Naive B cell (primary cell): ENCODE results near the gene SOBP. TPM values are rescaled to one million over a fixed set of nuclear protein-coding genes. Genes with fewer than 3 reads are reported as not detected.

Experiments used
- ATAC-seq, 2 donors: fragments of 150-1000 bp; cut with Tn5 transposase; 2 replicates each; pipeline ENCODE4 v1.10.0; 2021; ENCODE audit warnings: low read depth in 2 of 2, mild to moderate bottlenecking in 2 of 2, moderate library complexity in 2 of 2
- DNase-seq: peaks from one replicate; pipeline ENCODE4 v3.0.0; 2022
- H3K27ac Mint-ChIP-seq, 6 donors: one replicate each; pipeline ENCODE4 v1.8.0; 2020 to 2022; ENCODE audit warnings: mild to moderate bottlenecking in 6 of 6, mixed read lengths in 6 of 6, moderate library complexity in 5 of 6, inconsistent platforms in 2 of 6
- H3K27me3 Mint-ChIP-seq, 3 donors: one replicate each; pipeline ENCODE4 v1.8.0; 2021 to 2022; ENCODE audit warnings: mixed read lengths in 3 of 3, mild to moderate bottlenecking in 1 of 3
- H3K36me3 Mint-ChIP-seq, 2 donors: one replicate each; pipeline ENCODE4 v1.8.0; 2020 to 2022; ENCODE audit warnings: mixed read lengths in 2 of 2, inconsistent platforms in 1 of 2, mild to moderate bottlenecking in 1 of 2
- H3K4me1 Mint-ChIP-seq, 3 donors: one replicate each; pipeline ENCODE4 v1.8.0; 2020 to 2022; ENCODE audit warnings: mixed read lengths in 3 of 3, inconsistent platforms in 1 of 3, mild to moderate bottlenecking in 1 of 3, moderate library complexity in 1 of 3
- H3K4me3 Mint-ChIP-seq, 8 donors: one replicate each; pipeline ENCODE4 v1.8.0; 2020 to 2022; ENCODE audit warnings: mild to moderate bottlenecking in 8 of 8, mixed read lengths in 8 of 8, moderate library complexity in 8 of 8, inconsistent platforms in 2 of 8
- H3K9me3 Mint-ChIP-seq, 7 donors: one replicate each; pipeline ENCODE4 v1.8.0; 2020 to 2022; ENCODE audit warnings: mixed read lengths in 7 of 7, mild to moderate bottlenecking in 5 of 7, inconsistent platforms in 2 of 7, moderate library complexity in 1 of 7
- polyA plus RNA-seq, 6 donors: library from polyadenylated mRNA; unstranded; fragments of 300-500 nt; fragmentation: Illumina TruSeq; gene quantifications; one replicate each; pipeline ENCODE4 v1.2.3, GENCODE V29; 2021; ENCODE audit warnings: low read depth in 6 of 6

Gene SOBP
- polyA plus RNA-seq, 6 donors from 2014 or later: 1.7 to 4.3 (median 2.3) TPM

GRCh38 chr6:107491760-107492660 is 2.1 kb downstream of the SOBP start:
- H3K9me3 Mint-ChIP-seq: no peaks in the 10 kb centered on the region
- H3K27ac Mint-ChIP-seq: peak overlapping the region in 2 of 6 donors; percentile 42 to 54
- H3K36me3 Mint-ChIP-seq: peaks cover 0 to 8% of the 10 kb centered on the region in 2 donors
- H3K4me1 Mint-ChIP-seq: peaks cover 24 to 30% (median 28%) of the 10 kb centered on the region in 3 donors
- peak overlapping the region in 7 of 8 donors; percentile 89 to 96 (median 95) for H3K4me3 Mint-ChIP-seq
- ATAC-seq (no peak), DNase-seq (no peak)
- H3K27me3 Mint-ChIP-seq: peaks cover 26 to 40% (median 31%) of the 10 kb centered on the region in 3 donors

DNA sequence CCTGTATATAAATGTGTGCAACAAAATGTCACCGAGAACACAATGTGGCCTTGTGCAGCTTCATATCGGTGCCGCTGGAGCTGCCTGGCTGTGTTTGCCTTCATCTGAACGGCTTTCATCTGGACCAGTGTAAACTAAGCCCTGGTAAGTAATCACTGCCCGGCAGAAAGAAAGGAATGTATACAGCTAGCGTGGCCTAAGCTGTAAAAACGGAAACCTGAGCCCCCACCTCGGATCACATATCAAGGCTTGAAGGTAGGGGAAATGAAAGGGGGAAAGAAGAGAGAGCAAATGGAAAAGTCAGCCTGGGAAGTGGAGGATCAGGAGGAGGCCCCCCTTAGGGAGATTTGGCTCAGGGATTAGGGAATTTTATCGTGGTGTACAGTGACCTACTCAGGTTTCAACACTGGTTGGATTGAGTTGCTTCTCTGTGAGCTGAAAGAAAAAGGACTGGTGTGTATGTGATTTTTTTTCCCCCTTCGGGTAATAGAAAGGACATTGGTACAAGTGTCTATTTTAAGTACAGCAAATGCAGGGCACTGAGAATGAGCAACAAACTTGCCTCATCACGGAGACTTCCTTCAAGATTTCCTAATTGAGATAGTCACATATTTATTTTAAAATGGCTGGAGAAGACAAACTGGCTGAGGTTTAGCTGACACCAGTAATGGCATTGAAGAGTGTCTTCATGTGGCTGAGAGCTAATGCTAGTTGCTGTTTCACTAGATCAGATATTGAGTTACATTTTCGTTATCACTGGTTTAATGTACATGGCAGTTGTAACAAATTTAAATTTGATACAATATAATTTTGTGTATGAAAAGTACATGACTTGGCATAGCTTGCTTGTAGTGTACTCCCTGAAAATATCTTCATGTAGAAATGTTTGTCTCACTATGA is 3.5 kb downstream of the SOBP start:
- Mint-ChIP-seq H3K4me1 (peaks cover 17 to 23% (median 21%) of the 10 kb centered on the region in 3 donors), H3K27me3 (peaks cover 18 to 29% (median 21%) of the 10 kb centered on the region in 3 donors), H3K4me3 (no peak overlapping the region), H3K36me3 (peaks cover 0 to 8% of the 10 kb centered on the region in 2 donors), H3K9me3 (no peaks in the 10 kb centered on the region), H3K27ac (no peak overlapping the region)
- ATAC-seq: no peak
- no peak for DNase-seq

GRCh38 chr6:107495196-107495643 is 5.3 kb downstream of the SOBP start:
- H3K9me3 Mint-ChIP-seq: no peaks in the 10 kb centered on the region
- H3K36me3 Mint-ChIP-seq: no peaks in the 10 kb centered on the region
- ATAC-seq (no peak), DNase-seq (no peak)
- no peak overlapping the region for H3K4me3 Mint-ChIP-seq
- peaks cover 8 to 16% (median 13%) of the 10 kb centered on the region in 3 donors for H3K4me1 Mint-ChIP-seq
- peaks cover 16 to 35% (median 22%) of the 10 kb centered on the region in 3 donors for H3K27me3 Mint-ChIP-seq
- no peak overlapping the region for H3K27ac Mint-ChIP-seq

DNA sequence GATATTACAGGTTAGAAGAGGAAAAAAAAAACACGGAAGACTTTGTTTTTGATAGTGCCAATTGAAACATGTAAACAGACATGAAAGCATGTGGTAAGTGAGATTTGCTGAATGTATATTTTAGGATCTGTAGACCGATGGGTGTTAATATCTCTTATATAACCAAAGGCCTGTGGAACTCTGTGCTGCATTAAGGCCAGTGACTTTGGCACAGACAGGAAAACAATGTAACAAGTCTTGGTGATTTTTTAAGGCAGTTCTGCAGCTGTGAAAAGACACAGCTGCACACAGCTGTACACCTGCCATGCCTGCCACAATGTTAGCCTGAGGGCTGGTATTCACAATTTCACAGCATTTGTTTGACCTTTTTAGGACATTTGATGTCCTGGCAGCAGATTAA is 6.1 kb downstream of the SOBP start:
- no peak for DNase-seq
- no peaks in the 10 kb centered on the region for H3K36me3 Mint-ChIP-seq
- H3K27me3 Mint-ChIP-seq: peaks cover 16 to 35% (median 21%) of the 10 kb centered on the region in 3 donors
- H3K27ac Mint-ChIP-seq: no peak overlapping the region
- peaks cover 8 to 16% (median 10%) of the 10 kb centered on the region in 3 donors for H3K4me1 Mint-ChIP-seq
- no peak for ATAC-seq
- H3K9me3 Mint-ChIP-seq: no peaks in the 10 kb centered on the region
- H3K4me3 Mint-ChIP-seq: no peak overlapping the region

DNA sequence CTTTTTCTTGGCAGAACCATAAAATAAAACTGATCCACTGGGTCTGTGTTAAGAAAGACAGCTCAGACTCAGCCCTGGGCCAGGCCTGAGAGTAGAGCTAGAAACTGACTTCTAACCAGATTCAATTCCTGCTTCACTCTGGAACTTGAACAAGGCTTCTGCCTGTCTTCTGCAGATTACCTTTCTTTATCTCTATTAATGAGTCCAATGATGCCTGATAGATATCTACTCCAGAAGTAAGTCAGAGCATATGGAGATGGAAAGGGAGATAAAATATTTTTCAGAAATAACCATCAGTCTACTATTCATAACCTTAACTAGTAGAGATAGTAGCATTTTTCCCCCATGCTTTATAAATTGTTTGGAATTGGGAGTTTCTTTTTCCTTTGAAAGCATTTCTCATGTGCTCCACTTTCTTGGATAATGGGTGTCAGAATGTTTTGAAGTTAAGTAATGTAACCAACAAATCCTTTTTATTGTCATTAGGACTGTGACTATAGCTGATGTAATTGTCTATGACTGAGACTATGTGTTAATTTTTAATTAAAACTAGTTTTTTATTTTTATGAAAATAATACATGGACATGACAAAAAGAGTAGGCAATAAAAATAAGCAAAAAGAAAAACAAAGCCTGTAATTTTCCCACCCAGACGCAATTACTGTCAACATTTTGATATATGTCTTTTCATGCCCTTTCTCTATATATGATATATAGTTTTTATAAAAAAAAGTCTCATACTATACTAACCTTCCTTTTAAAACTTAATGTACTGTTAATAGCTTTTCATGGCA is 7.2 kb downstream of the SOBP start:
- Mint-ChIP-seq H3K4me3 (no peak overlapping the region), H3K36me3 (no peaks in the 10 kb centered on the region), H3K27ac (no peak overlapping the region), H3K4me1 (peaks cover 0 to 6% (median 3%) of the 10 kb centered on the region in 3 donors), H3K9me3 (no peaks in the 10 kb centered on the region), H3K27me3 (peaks cover 16 to 37% (median 31%) of the 10 kb centered on the region in 3 donors)
- ATAC-seq (no peak), DNase-seq (no peak)

- DNase-seq (no peak), ATAC-seq (no peak)
- Mint-ChIP-seq H3K9me3 (no peaks in the 10 kb centered on the region), H3K4me3 (no peak overlapping the region), H3K27ac (no peak overlapping the region), H3K27me3 (peaks cover 0 to 18% (median 14%) of the 10 kb centered on the region in 3 donors), H3K36me3 (peaks cover 0 to 5% of the 10 kb centered on the region in 2 donors), H3K4me1 (no peaks in the 10 kb centered on the region)
Observed at GRCh38 chr6:107504270-107505026, 14.5 kb downstream of the SOBP start.

GRCh38 chr6:107506145-107506544 is 16.2 kb downstream of the SOBP start:
- peaks cover 0 to 5% of the 10 kb centered on the region in 2 donors for H3K36me3 Mint-ChIP-seq
- no peak overlapping the region for H3K4me3 Mint-ChIP-seq
- H3K27me3 Mint-ChIP-seq: peaks cover 0 to 14% (median 8%) of the 10 kb centered on the region in 3 donors
- H3K9me3 Mint-ChIP-seq: peaks cover 0 to 2% (median 0%) of the 10 kb centered on the region in 7 donors
- no peaks in the 10 kb centered on the region for H3K4me1 Mint-ChIP-seq
- H3K27ac Mint-ChIP-seq: no peak overlapping the region
- DNase-seq (no peak), ATAC-seq (no peak)

DNA sequence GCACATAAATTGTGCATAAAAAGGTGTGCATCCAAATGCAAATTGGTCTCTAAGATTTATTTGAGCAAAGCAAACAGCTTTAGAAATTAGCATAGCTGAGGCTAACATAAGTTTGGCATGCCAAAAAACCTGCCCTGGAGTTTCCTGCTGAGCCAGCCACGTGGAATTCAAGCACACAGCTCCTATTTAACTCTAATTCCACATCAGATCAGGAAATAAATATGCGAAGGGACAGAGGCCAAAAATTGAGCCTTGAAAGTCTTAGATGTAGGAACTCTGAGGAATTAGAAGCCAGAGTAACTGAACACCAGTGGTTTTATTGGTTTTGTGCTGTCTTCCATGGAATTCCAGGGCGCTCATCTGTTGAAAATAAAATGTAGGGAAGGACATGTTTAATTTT is 19.6 kb downstream of the SOBP start:
- peaks cover 0 to 7% (median 0%) of the 10 kb centered on the region in 7 donors for H3K9me3 Mint-ChIP-seq
- H3K27ac Mint-ChIP-seq: no peak overlapping the region
- ATAC-seq: no peak
- peaks cover 0 to 13% (median 0%) of the 10 kb centered on the region in 3 donors for H3K27me3 Mint-ChIP-seq
- H3K36me3 Mint-ChIP-seq: peaks cover 8 to 10% of the 10 kb centered on the region in 2 donors
- H3K4me1 Mint-ChIP-seq: no peaks in the 10 kb centered on the region
- H3K4me3 Mint-ChIP-seq: no peak overlapping the region
- DNase-seq: no peak

GRCh38 chr6:107510108-107510507 is 20.2 kb downstream of the SOBP start:
- Mint-ChIP-seq H3K4me3 (no peak overlapping the region), H3K4me1 (no peaks in the 10 kb centered on the region), H3K27me3 (peaks cover 0 to 13% (median 0%) of the 10 kb centered on the region in 3 donors), H3K9me3 (peaks cover 0 to 13% (median 5%) of the 10 kb centered on the region in 7 donors), H3K36me3 (peaks cover 8 to 10% of the 10 kb centered on the region in 2 donors), H3K27ac (no peak overlapping the region)
- no peak for DNase-seq
- ATAC-seq: no peak

DNA sequence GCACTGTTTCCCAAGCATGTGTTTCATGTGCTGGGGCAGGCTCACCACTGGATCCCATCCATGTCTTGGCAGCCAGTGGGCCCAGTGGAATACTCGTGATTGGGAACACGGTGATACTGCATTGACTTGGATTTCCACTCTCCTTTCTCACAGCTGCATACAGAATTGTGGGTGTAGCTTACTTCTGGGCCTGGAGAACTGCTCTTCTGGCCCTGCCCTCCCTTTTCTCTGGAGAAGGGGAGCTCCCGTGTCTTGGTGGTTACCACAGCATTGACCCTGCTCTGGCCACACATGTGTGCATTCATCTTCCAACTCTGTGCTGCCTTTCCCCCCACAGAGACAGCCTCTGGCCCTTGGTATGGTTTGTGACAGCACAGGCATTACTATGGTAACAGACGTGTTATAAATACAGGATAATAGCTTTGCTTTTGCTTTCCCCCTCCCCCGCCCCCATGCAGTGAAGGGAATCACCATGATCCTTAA is 21.6 kb downstream of the SOBP start:
- no peak for ATAC-seq
- H3K4me3 Mint-ChIP-seq: no peak overlapping the region
- peaks cover 14 to 18% of the 10 kb centered on the region in 2 donors for H3K36me3 Mint-ChIP-seq
- H3K27ac Mint-ChIP-seq: no peak overlapping the region
- peaks cover 0 to 18% (median 0%) of the 10 kb centered on the region in 3 donors for H3K27me3 Mint-ChIP-seq
- no peaks in the 10 kb centered on the region for H3K4me1 Mint-ChIP-seq
- DNase-seq: no peak
- H3K9me3 Mint-ChIP-seq: peaks cover 0 to 27% (median 16%) of the 10 kb centered on the region in 7 donors

GRCh38 chr6:107513214-107513613 is 23.3 kb downstream of the SOBP start:
- H3K4me1 Mint-ChIP-seq: no peaks in the 10 kb centered on the region
- H3K9me3 Mint-ChIP-seq: peaks cover 0 to 37% (median 26%) of the 10 kb centered on the region in 7 donors
- no peak overlapping the region for H3K4me3 Mint-ChIP-seq
- peaks cover 0 to 18% (median 0%) of the 10 kb centered on the region in 3 donors for H3K27me3 Mint-ChIP-seq
- DNase-seq (no peak), ATAC-seq (no peak)
- peaks cover 16 to 17% of the 10 kb centered on the region in 2 donors for H3K36me3 Mint-ChIP-seq
- H3K27ac Mint-ChIP-seq: no peak overlapping the region

DNA sequence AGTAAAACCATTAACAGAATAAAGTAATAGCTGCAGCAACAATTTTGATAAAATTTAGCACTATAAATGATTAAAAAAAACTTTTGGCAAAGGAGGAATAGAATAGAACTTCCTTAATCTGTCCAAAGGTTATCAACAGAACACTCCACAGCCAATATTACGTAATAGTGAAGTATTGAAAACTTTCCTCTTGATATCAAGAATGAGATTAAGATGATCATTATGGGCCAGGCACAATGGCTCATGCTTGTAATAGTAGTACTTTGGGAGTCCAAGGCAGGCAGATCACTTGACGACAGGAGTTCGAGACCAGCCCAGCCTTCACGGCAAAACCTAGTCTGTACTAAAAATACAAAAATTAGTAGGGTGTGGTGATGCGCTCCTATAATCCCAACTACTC is 26.0 kb downstream of the SOBP start:
- H3K4me1 Mint-ChIP-seq: no peaks in the 10 kb centered on the region
- DNase-seq (no peak), ATAC-seq (no peak)
- H3K9me3 Mint-ChIP-seq: peaks cover 0 to 37% (median 26%) of the 10 kb centered on the region in 7 donors
- H3K4me3 Mint-ChIP-seq: peak overlapping the region in 1 of 8 donors; percentile 30
- peaks cover 0 to 25% (median 0%) of the 10 kb centered on the region in 3 donors for H3K27me3 Mint-ChIP-seq
- H3K27ac Mint-ChIP-seq: no peak overlapping the region
- peaks cover 16 to 17% of the 10 kb centered on the region in 2 donors for H3K36me3 Mint-ChIP-seq
